HEK293 (cell line): ENCODE results near the gene ELAPOR1.

ENCODE experiments used
- GLI2 ChIP-seq: fragments of 450-650 bp; formaldehyde crosslinking; IDR thresholded peaks from 2 replicates; pipeline ENCODE4; 2017; ENCODE audit warnings: missing biosample characterization, missing genetic modification characterization, low read depth, borderline replicate concordance
- PRDM1 ChIP-seq: fragments of 450-650 bp; formaldehyde crosslinking; IDR thresholded peaks from 2 replicates; pipeline ENCODE4; 2016; ENCODE audit warnings: missing biosample characterization, missing genetic modification characterization
- REPIN1 ChIP-seq: fragments of 450-650 bp; formaldehyde crosslinking; IDR thresholded peaks from 2 replicates; pipeline ENCODE4 v1.5.1; 2017; ENCODE audit warnings: missing biosample characterization, missing genetic modification characterization, low read depth
- TCF7L2 ChIP-seq: IDR thresholded peaks from 2 replicates; pipeline ENCODE4 v1.6.1; 2011; ENCODE audit warnings: low read depth, mild to moderate bottlenecking, inconsistent platforms, low read length, moderate library complexity, borderline replicate concordance
- TRIM28 ChIP-seq: IDR thresholded peaks from 2 replicates; pipeline ENCODE4 v1.6.1; 2011; ENCODE audit warnings: low read length, control low read depth, borderline replicate concordance
- YY2 ChIP-seq: fragments of 450-650 bp; formaldehyde crosslinking; IDR thresholded peaks from 2 replicates; pipeline ENCODE4 v1.5.1; 2016; ENCODE audit warnings: missing biosample characterization, missing genetic modification characterization
- ZBTB20 ChIP-seq: fragments of 450-650 bp; formaldehyde crosslinking; IDR thresholded peaks from 2 replicates; pipeline ENCODE4 v1.5.1; 2016; ENCODE audit warnings: missing biosample characterization, missing genetic modification characterization
- ZBTB8A ChIP-seq: fragments of 450-650 bp; formaldehyde crosslinking; IDR thresholded peaks from 2 replicates; pipeline ENCODE4 v1.5.1; 2016; ENCODE audit warnings: missing biosample characterization, missing genetic modification characterization
- ZFP3 ChIP-seq: fragments of 450-650 bp; formaldehyde crosslinking; IDR thresholded peaks from 2 replicates; pipeline ENCODE4 v1.5.1; 2016; ENCODE audit warnings: low read depth, missing biosample characterization, missing genetic modification characterization
- ZNF10 ChIP-seq: fragments of 450-650 bp; formaldehyde crosslinking; IDR thresholded peaks from 2 replicates; pipeline ENCODE4 v1.5.1; 2017; ENCODE audit warnings: missing biosample characterization, missing genetic modification characterization
- ZNF138 ChIP-seq: fragments of 450-650 bp; formaldehyde crosslinking; IDR thresholded peaks from 2 replicates; pipeline ENCODE4 v1.5.1; 2016; ENCODE audit warnings: missing biosample characterization, missing genetic modification characterization, borderline replicate concordance
- ZNF157 ChIP-seq: fragments of 450-650 bp; formaldehyde crosslinking; IDR thresholded peaks from 2 replicates; pipeline ENCODE4 v1.5.1; 2016; ENCODE audit warnings: missing biosample characterization, missing genetic modification characterization
- ZNF174 ChIP-seq: fragments of 450-650 bp; formaldehyde crosslinking; IDR thresholded peaks from 2 replicates; pipeline ENCODE4 v1.5.0; 2017; ENCODE audit warnings: missing biosample characterization, mild to moderate bottlenecking, missing genetic modification characterization
- ZNF175 ChIP-seq: fragments of 450-650 bp; formaldehyde crosslinking; IDR thresholded peaks from 2 replicates; pipeline ENCODE4 v1.5.1; 2016; ENCODE audit warnings: missing biosample characterization, missing genetic modification characterization
- ZNF184 ChIP-seq: fragments of 450-650 bp; IDR thresholded peaks from 2 replicates; pipeline ENCODE4 v1.5.1; 2018; ENCODE audit warnings: missing biosample characterization, mild to moderate bottlenecking, missing genetic modification characterization
- ZNF19 ChIP-seq: fragments of 450-650 bp; formaldehyde crosslinking; IDR thresholded peaks from 2 replicates; pipeline ENCODE4; 2016; ENCODE audit warnings: missing biosample characterization, missing genetic modification characterization, low read depth
- ZNF394 ChIP-seq: fragments of 450-650 bp; formaldehyde crosslinking; IDR thresholded peaks from 2 replicates; pipeline ENCODE4 v1.5.1; 2016; ENCODE audit warnings: missing biosample characterization, missing genetic modification characterization, mild to moderate bottlenecking, moderate library complexity, borderline replicate concordance
- ZNF433 ChIP-seq: fragments of 450-650 bp; formaldehyde crosslinking; IDR thresholded peaks from 2 replicates; pipeline ENCODE4 v1.5.1; 2016; ENCODE audit warnings: missing biosample characterization, missing genetic modification characterization, low read depth
- ZNF473 ChIP-seq: fragments of 450-650 bp; formaldehyde crosslinking; IDR thresholded peaks from 2 replicates; pipeline ENCODE4 v1.5.1; 2017; ENCODE audit warnings: missing biosample characterization, missing genetic modification characterization
- ZNF48 ChIP-seq: fragments of 450-650 bp; formaldehyde crosslinking; IDR thresholded peaks from 2 replicates; pipeline ENCODE4 v1.5.1; 2016; ENCODE audit warnings: missing biosample characterization, missing genetic modification characterization
- ZNF530 ChIP-seq: fragments of 450-650 bp; formaldehyde crosslinking; IDR thresholded peaks from 2 replicates; pipeline ENCODE4 v1.5.1; 2016; ENCODE audit warnings: low read depth, missing biosample characterization, missing genetic modification characterization
- ZNF558 ChIP-seq: fragments of 450-650 bp; formaldehyde crosslinking; IDR thresholded peaks from 2 replicates; pipeline ENCODE4 v1.5.1; 2016; ENCODE audit warnings: missing biosample characterization, missing genetic modification characterization
- ZNF610 ChIP-seq: fragments of 450-650 bp; formaldehyde crosslinking; IDR thresholded peaks from 2 replicates; pipeline ENCODE4 v1.5.1; 2016; ENCODE audit warnings: missing biosample characterization, missing genetic modification characterization, borderline replicate concordance
- ZNF660 ChIP-seq: fragments of 450-650 bp; IDR thresholded peaks from 2 replicates; pipeline ENCODE4 v1.5.1; 2018; ENCODE audit warnings: missing biosample characterization, mild to moderate bottlenecking, missing genetic modification characterization
- ZNF670 ChIP-seq: fragments of 450-650 bp; formaldehyde crosslinking; IDR thresholded peaks from 2 replicates; pipeline ENCODE4 v1.5.1; 2016; ENCODE audit warnings: missing biosample characterization, missing genetic modification characterization, low read depth
- ZNF701 ChIP-seq: fragments of 450-650 bp; formaldehyde crosslinking; IDR thresholded peaks from 2 replicates; pipeline ENCODE4 v1.5.1; 2016; ENCODE audit warnings: missing biosample characterization, missing genetic modification characterization
- ZNF785 ChIP-seq: fragments of 450-650 bp; formaldehyde crosslinking; IDR thresholded peaks from 2 replicates; pipeline ENCODE4 v1.5.1; 2016; ENCODE audit warnings: missing biosample characterization, missing genetic modification characterization
- ZSCAN16 ChIP-seq: fragments of 450-650 bp; formaldehyde crosslinking; IDR thresholded peaks from 2 replicates; pipeline ENCODE4 v1.5.1; 2016; ENCODE audit warnings: missing biosample characterization, missing genetic modification characterization
- TF ChIP-seq, protein P1 (sequence below): fragments of 450-650 bp; formaldehyde crosslinking; IDR thresholded peaks from 2 replicates; pipeline ENCODE4 v1.5.1; 2016; ENCODE audit warnings: missing biosample characterization, missing genetic modification characterization
- TF ChIP-seq, protein P2 (sequence below): fragments of 450-650 bp; formaldehyde crosslinking; IDR thresholded peaks from 2 replicates; pipeline ENCODE4 v1.5.1; 2016; ENCODE audit warnings: missing biosample characterization, missing genetic modification characterization
- TF ChIP-seq, protein P3 (sequence below): fragments of 450-650 bp; formaldehyde crosslinking; IDR thresholded peaks from 2 replicates; pipeline ENCODE4 v1.5.1; 2016; ENCODE audit warnings: missing biosample characterization, missing genetic modification characterization
- TF ChIP-seq, protein P4 (sequence below): fragments of 450-650 bp; formaldehyde crosslinking; conservative IDR thresholded peaks from 2 replicates; pipeline ENCODE4 v1.5.1; 2016; ENCODE audit warnings: low read depth, missing biosample characterization, missing genetic modification characterization
- TF ChIP-seq, protein P5 (sequence below): fragments of 450-650 bp; formaldehyde crosslinking; IDR thresholded peaks from 2 replicates; pipeline ENCODE4 v1.5.1; 2016; ENCODE audit warnings: missing biosample characterization, missing genetic modification characterization, low read depth

The ELAPOR1 gene

DNA sequence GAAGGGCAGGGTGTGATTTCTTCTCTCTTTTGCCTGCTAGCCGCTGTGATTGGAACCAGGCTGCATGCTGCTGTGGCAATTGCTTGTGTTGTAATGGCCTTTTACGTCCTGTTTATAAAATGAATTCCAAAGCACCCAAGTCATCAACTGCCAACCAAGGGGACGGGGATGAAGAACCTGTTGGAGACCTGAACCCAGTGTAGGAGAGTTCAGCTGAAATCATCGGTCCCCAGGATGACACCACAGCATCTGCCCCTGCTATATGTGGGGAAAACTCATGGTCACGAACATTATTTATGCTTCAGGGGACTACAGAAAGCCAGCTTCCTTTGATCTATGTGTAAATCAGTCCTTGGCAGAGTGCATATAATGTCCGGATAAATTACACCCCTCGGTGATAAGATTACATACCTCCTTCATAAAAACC lies 19.5 kb upstream of the ELAPOR1 start (continued):
- TF ChIP-seq, protein P1, sequence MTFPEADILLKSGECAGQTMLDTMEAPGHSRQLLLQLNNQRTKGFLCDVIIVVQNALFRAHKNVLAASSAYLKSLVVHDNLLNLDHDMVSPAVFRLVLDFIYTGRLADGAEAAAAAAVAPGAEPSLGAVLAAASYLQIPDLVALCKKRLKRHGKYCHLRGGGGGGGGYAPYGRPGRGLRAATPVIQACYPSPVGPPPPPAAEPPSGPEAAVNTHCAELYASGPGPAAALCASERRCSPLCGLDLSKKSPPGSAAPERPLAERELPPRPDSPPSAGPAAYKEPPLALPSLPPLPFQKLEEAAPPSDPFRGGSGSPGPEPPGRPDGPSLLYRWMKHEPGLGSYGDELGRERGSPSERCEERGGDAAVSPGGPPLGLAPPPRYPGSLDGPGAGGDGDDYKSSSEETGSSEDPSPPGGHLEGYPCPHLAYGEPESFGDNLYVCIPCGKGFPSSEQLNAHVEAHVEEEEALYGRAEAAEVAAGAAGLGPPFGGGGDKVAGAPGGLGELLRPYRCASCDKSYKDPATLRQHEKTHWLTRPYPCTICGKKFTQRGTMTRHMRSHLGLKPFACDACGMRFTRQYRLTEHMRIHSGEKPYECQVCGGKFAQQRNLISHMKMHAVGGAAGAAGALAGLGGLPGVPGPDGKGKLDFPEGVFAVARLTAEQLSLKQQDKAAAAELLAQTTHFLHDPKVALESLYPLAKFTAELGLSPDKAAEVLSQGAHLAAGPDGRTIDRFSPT (tag by site-specific recombination), result no peak
- TF ChIP-seq GLI2 (tag by site-specific recombination) (no peak), ZNF433 (no peak), REPIN1 (tag by site-specific recombination) (no peak), ZNF48 (tag by site-specific recombination) (no peak), ZNF670 (tag by site-specific recombination) (no peak), ZBTB8A (tag by site-specific recombination) (no peak), ZNF785 (no peak), YY2 (no peak), ZNF157 (no peak), ZNF184 (tag by site-specific recombination) (0 out of 2 replicates have a peak, but pooled peaks have one; percentile 19), ZNF530 (tag by site-specific recombination) (no peak), TCF7L2 (no peak), ZNF701 (tag by site-specific recombination) (no peak), ZNF394 (no peak), TRIM28 (no peak), ZBTB20 (tag by site-specific recombination) (no peak), ZNF558 (tag by site-specific recombination) (no peak), ZNF174 (tag by site-specific recombination) (no peak), ZNF10 (tag by site-specific recombination) (peak; percentile 78; the same call in 1 of the 2 replicates), ZNF660 (tag by site-specific recombination) (peak; percentile 61; the same call in 1 of the 2 replicates), ZNF473 (tag by site-specific recombination) (no peak), ZNF19 (no peak), ZNF610 (tag by site-specific recombination) (no peak), ZSCAN16 (tag by site-specific recombination) (no peak), ZNF138 (tag by site-specific recombination) (no peak), ZNF175 (tag by site-specific recombination) (no peak), PRDM1 (tag by site-specific recombination) (no peak), ZFP3 (tag by site-specific recombination) (no peak)
- TF ChIP-seq, protein P2, sequence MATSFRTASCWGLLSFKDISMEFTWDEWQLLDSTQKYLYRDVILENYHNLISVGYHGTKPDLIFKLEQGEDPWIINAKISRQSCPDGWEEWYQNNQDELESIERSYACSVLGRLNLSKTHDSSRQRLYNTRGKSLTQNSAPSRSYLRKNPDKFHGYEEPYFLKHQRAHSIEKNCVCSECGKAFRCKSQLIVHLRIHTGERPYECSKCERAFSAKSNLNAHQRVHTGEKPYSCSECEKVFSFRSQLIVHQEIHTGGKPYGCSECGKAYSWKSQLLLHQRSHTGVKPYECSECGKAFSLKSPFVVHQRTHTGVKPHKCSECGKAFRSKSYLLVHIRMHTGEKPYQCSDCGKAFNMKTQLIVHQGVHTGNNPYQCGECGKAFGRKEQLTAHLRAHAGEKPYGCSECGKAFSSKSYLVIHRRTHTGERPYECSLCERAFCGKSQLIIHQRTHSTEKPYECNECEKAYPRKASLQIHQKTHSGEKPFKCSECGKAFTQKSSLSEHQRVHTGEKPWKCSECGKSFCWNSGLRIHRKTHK (tag by site-specific recombination), result no peak
- TF ChIP-seq, protein P3, sequence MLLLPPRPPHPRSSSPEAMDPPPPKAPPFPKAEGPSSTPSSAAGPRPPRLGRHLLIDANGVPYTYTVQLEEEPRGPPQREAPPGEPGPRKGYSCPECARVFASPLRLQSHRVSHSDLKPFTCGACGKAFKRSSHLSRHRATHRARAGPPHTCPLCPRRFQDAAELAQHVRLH, result no peak
- TF ChIP-seq, protein P4, sequence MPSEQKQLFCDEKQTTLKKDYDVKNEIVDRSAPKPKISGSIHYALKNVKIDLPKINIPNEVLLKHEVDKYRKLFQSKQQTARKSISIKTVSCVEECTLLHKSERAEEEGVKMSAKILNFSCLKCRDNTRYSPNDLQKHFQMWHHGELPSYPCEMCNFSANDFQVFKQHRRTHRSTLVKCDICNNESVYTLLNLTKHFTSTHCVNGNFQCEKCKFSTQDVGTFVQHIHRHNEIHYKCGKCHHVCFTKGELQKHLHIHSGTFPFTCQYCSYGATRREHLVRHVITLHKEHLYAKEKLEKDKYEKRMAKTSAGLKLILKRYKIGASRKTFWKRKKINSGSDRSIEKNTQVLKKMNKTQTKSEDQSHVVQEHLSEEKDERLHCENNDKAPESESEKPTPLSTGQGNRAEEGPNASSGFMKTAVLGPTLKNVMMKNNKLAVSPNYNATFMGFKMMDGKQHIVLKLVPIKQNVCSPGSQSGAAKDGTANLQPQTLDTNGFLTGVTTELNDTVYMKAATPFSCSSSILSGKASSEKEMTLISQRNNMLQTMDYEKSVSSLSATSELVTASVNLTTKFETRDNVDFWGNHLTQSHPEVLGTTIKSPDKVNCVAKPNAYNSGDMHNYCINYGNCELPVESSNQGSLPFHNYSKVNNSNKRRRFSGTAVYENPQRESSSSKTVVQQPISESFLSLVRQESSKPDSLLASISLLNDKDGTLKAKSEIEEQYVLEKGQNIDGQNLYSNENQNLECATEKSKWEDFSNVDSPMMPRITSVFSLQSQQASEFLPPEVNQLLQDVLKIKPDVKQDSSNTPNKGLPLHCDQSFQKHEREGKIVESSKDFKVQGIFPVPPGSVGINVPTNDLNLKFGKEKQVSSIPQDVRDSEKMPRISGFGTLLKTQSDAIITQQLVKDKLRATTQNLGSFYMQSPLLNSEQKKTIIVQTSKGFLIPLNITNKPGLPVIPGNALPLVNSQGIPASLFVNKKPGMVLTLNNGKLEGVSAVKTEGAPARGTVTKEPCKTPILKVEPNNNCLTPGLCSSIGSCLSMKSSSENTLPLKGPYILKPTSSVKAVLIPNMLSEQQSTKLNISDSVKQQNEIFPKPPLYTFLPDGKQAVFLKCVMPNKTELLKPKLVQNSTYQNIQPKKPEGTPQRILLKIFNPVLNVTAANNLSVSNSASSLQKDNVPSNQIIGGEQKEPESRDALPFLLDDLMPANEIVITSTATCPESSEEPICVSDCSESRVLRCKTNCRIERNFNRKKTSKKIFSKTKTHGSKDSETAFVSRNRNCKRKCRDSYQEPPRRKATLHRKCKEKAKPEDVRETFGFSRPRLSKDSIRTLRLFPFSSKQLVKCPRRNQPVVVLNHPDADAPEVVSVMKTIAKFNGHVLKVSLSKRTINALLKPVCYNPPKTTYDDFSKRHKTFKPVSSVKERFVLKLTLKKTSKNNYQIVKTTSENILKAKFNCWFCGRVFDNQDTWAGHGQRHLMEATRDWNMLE (tag by site-specific recombination), result no peak
- TF ChIP-seq, protein P5, sequence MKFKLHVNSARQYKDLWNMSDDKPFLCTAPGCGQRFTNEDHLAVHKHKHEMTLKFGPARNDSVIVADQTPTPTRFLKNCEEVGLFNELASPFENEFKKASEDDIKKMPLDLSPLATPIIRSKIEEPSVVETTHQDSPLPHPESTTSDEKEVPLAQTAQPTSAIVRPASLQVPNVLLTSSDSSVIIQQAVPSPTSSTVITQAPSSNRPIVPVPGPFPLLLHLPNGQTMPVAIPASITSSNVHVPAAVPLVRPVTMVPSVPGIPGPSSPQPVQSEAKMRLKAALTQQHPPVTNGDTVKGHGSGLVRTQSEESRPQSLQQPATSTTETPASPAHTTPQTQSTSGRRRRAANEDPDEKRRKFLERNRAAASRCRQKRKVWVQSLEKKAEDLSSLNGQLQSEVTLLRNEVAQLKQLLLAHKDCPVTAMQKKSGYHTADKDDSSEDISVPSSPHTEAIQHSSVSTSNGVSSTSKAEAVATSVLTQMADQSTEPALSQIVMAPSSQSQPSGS (tag by site-specific recombination), result no peak
